HepG2 (cell line): ENCODE results near the gene ABCB8. TPM values are rescaled to one million over a fixed set of nuclear protein-coding genes. Genes with fewer than 3 reads are reported as not detected.

Experiments
- ATAC-seq: fragments of 200-7000 bp; cut with Tn5 transposase; 3 replicates; pipeline ENCODE4 v1.9.1; 2020; ENCODE audit warnings: mild to moderate bottlenecking, moderate library complexity
- BruUV-seq: library from RNA; stranded (reverse); fragments of 400-500 nt; replicated peaks from 2 replicates; lab custom pipeline; 2021; lab: Mats Ljungman, UMichigan
- CTCF ChIA-PET: fragments of 300-600 bp; formaldehyde crosslinking; extraction: SDS; loops from one replicate; lab custom pipeline; 2021; ENCODE audit warnings: low total read pairs, inconsistent platforms, low intra/inter-chr PET ratio; lab: Yijun Ruan, JAX
- POLR2A ChIA-PET: fragments of 350-600 bp; sonication (Branson Sonifier 250); formaldehyde crosslinking; loops from one replicate; lab custom pipeline; 2020; ENCODE audit warnings: antibody characterized with exemption, inconsistent platforms; lab: Yijun Ruan, JAX
- DNase-seq: peaks from one replicate; pipeline ENCODE4 v3.0.0-alpha.2; 2015; ENCODE audit warnings: low spot score
- FAIRE-seq: peaks from 3 replicates; lab custom pipeline; 2011; peaks lifted over from hg19 to GRCh38; lab: Jason Lieb, UNC
- H2AFZ ChIP-seq: one replicate; pipeline ENCODE4 v1.6.1; 2011; ENCODE audit warnings: low read length, inconsistent platforms
- H3K27ac ChIP-seq: fragments of 300-600 bp; 3 replicates; pipeline ENCODE4 v1.8.0; 2011; ENCODE audit warnings: mixed run types, mild to moderate bottlenecking, mixed read lengths, low read length, inconsistent platforms; ENCODE audit not compliant: insufficient read depth; ENCODE audit errors: extremely low read length
- H3K27me3 ChIP-seq, 2 experiments: fragments of 200-600 bp in 1 of 2; 2 replicates in 1 of 2; 3 replicates in 1 of 2; pipeline versions ENCODE4 v1.6.0 to v1.8.0; 2011; ENCODE audit warnings: low read length in 2 of 2, mild to moderate bottlenecking in 2 of 2, moderate library complexity in 2 of 2, inconsistent platforms in 1 of 2; ENCODE audit not compliant: insufficient read depth in 2 of 2, control insufficient read depth in 1 of 2
- H3K36me3 ChIP-seq, 2 experiments: fragments of 200-600 bp in 1 of 2; replicated peaks in 1 of 2; 2 replicates in 1 of 2; 3 replicates in 1 of 2; pipeline versions ENCODE4 v1.5.1 to v1.8.0; 2011; ENCODE audit warnings: low read length in 2 of 2, inconsistent platforms in 1 of 2; ENCODE audit not compliant: insufficient read depth in 2 of 2, control insufficient read depth in 1 of 2
- H3K4me1 ChIP-seq: 2 replicates; pipeline ENCODE4 v1.5.1; 2012; ENCODE audit warnings: low read length, inconsistent platforms; ENCODE audit not compliant: insufficient read depth
- H3K4me2 ChIP-seq: 2 replicates; pipeline ENCODE4 v1.6.0; 2011; ENCODE audit warnings: low read depth, low read length, inconsistent platforms
- H3K4me3 ChIP-seq, 3 experiments: fragments of 200-600 bp in 1 of 3; sonication (generic), shearing (Covaris generic) in 1 of 3; replicated peaks in 1 of 3; 2 replicates each; pipeline ENCODE4 v1.5.1; 2011 to 2016; ENCODE audit warnings: low read length in 3 of 3, inconsistent platforms in 2 of 3, low read depth in 2 of 3, mild to moderate bottlenecking in 2 of 3, control low read depth in 1 of 3, mixed read lengths in 1 of 3; ENCODE audit not compliant: insufficient read depth in 1 of 3
- H3K79me2 ChIP-seq: one replicate; pipeline ENCODE4 v1.6.1; 2011; ENCODE audit warnings: low read length, inconsistent platforms; ENCODE audit not compliant: insufficient read depth
- H3K9ac ChIP-seq: 2 replicates; pipeline ENCODE4 v1.6.0; 2011; ENCODE audit warnings: mild to moderate bottlenecking, low read depth, low read length, inconsistent platforms; ENCODE audit not compliant: insufficient read depth
- H3K9me3 ChIP-seq: 2 replicates; pipeline ENCODE4 v1.5.1; 2012; ENCODE audit warnings: mild to moderate bottlenecking, low read length
- H4K20me1 ChIP-seq: 2 replicates; pipeline ENCODE4 v1.6.0; 2011; ENCODE audit warnings: inconsistent platforms, mild to moderate bottlenecking, low read length, moderate library complexity; ENCODE audit not compliant: insufficient read depth
- MIER2 ChIP-seq: IDR thresholded peaks from 2 replicates; pipeline ENCODE4 v1.6.1; 2016; ENCODE audit warnings: missing biosample characterization, missing genetic modification reagents
- SPEN ChIP-seq: sonication (generic); formaldehyde crosslinking; IDR thresholded peaks from 2 replicates; pipeline ENCODE4 v1.5.1; 2020; ENCODE audit warnings: low read depth, mild to moderate bottlenecking, missing genetic modification reagents
- ZHX1 ChIP-seq: sonication (generic); formaldehyde crosslinking; IDR thresholded peaks from 2 replicates; pipeline ENCODE4 v1.8.1; 2022; ENCODE audit warnings: low read depth, mild to moderate bottlenecking, missing genetic modification reagents
- ZNF687 ChIP-seq: sonication (generic); formaldehyde crosslinking; IDR thresholded peaks from 2 replicates; pipeline ENCODE4 v1.5.1; 2020; ENCODE audit warnings: mild to moderate bottlenecking, missing genetic modification reagents, moderate library complexity
- ZNF737 ChIP-seq: sonication (generic); formaldehyde crosslinking; IDR thresholded peaks from 2 replicates; pipeline ENCODE4 v1.5.0; 2020; ENCODE audit warnings: missing genetic modification reagents, mild to moderate bottlenecking, borderline replicate concordance
- WGBS: methylation state at CpG from one replicate; pipeline ENCODE4 v1.1.6; 2017; ENCODE audit warnings: low lambda C conversion rate; 5-methylcytosine and 5-hydroxymethylcytosine counted together
- in situ Hi-C: cut with HindIII; loops from 2 replicates; pipeline ENCODE4 v1.10.0; 2017; ENCODE audit warnings: low pct_unique_long_range_greater_than_20kb; ENCODE audit not compliant: extremely low pct_ligation_motif_present
- intact Hi-C: fragments of 100-400 bp; cut with micrococcal nuclease; formaldehyde crosslinking; loops from one replicate; pipeline ENCODE4 v1.10.0; 2022; ENCODE audit not compliant: unreplicated experiment
- polyA plus RNA-seq, 8 experiments: library from polyadenylated mRNA; depleted of rRNA in 3 of 8; stranded (reverse) in 7 of 8; unstranded in 1 of 8; fragments of >200 nt; fragmentation: Illumina TruSeq in 4 of 8; extraction: Trizol in 4 of 8; gene quantifications; 2 replicates each; pipeline versions ENCODE4 v1.2.1 to v1.2.3, GENCODE V29; 2011 to 2016; ENCODE audit warnings: low read depth in 4 of 8, missing spikeins in 1 of 8, mixed read lengths in 1 of 8; ENCODE audit not compliant: insufficient read depth in 1 of 8
- total RNA-seq, 5 experiments: library from RNA; depleted of rRNA; stranded (reverse); fragments of >200 nt; fragmentation: Illumina TruSeq; extraction: Trizol; gene quantifications; 2 replicates each; pipeline ENCODE4 v1.2.3, GENCODE V29; 2016; ENCODE audit warnings: low read depth in 1 of 5
- TF ChIP-seq, protein P1 (sequence below): sonication (generic); formaldehyde crosslinking; IDR thresholded peaks from 2 replicates; pipeline ENCODE4 v1.4.0; 2020; ENCODE audit warnings: low read depth, mild to moderate bottlenecking, missing genetic modification reagents

The ABCB8 gene
- total and polyA plus RNA-seq, 2 of the 13 experiments (the other 11 are each of a cell fraction or from before 2014, with no cell fraction given) = 6.6 to 16.7 TPM

- Histone ChIP-seq H3K9ac (no peak overlapping the region), H3K9me3 (no peaks in the 10 kb centered on the region), H4K20me1 (no peaks in the 10 kb centered on the region), H3K27me3 (no peaks in the 10 kb centered on the region), H3K4me3 (no peak overlapping the region), H3K4me2 (no peak overlapping the region), H2AFZ (no peak overlapping the region), H3K36me3 (no peaks in the 10 kb centered on the region), H3K27ac (no peak overlapping the region), H3K79me2 (no peaks in the 10 kb centered on the region), H3K4me1 (peaks cover 14% of the 10 kb centered on the region)
- WGBS = 51% methylated on average over 15 of the region's 18 CpGs
- ChIA-PET POLR2A (interaction anchor here (0.5 to 1.4 kb wide), 2 partner anchors 12 to 50 kb away, joined by 3 to 7 read pairs; partner anchors contain the start of gene ABCB8), CTCF (no interaction called here)
- ATAC-seq = peak; percentile 11
- in situ Hi-C loops (no loop called here), intact Hi-C loops (no loop called here)
- no peak for DNase-seq
- BruUV-seq = no TSS peak
- TF ChIP-seq, protein P1, sequence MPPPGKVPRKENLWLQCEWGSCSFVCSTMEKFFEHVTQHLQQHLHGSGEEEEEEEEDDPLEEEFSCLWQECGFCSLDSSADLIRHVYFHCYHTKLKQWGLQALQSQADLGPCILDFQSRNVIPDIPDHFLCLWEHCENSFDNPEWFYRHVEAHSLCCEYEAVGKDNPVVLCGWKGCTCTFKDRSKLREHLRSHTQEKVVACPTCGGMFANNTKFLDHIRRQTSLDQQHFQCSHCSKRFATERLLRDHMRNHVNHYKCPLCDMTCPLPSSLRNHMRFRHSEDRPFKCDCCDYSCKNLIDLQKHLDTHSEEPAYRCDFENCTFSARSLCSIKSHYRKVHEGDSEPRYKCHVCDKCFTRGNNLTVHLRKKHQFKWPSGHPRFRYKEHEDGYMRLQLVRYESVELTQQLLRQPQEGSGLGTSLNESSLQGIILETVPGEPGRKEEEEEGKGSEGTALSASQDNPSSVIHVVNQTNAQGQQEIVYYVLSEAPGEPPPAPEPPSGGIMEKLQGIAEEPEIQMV (CRISPR knock-in tag) = no peak
- no peak for TF ChIP-seq SPEN
- no peak for TF ChIP-seq ZNF737 (CRISPR knock-in tag)
- TF ChIP-seq ZNF687 (CRISPR knock-in tag) = no peak
- TF ChIP-seq ZHX1 (CRISPR knock-in tag) = no peak
- TF ChIP-seq MIER2 (CRISPR knock-in tag) = no peak
- no peak for FAIRE-seq
These were observed 11.7 kb downstream of the ABCB8 start for GRCh38 chr7:151039850-151040548.
